ENCODE measurements around the gene GOLGA6L2.
A peak's percentile ranks its signal among the peaks of the same experiment; 100 is the strongest.
"Not testable (repeated sequence)": the region's sequence is repeated elsewhere in the genome, so short reads cannot be mapped to it uniquely, and the experiment has no call there.

The GOLGA6L2 gene, protein sequence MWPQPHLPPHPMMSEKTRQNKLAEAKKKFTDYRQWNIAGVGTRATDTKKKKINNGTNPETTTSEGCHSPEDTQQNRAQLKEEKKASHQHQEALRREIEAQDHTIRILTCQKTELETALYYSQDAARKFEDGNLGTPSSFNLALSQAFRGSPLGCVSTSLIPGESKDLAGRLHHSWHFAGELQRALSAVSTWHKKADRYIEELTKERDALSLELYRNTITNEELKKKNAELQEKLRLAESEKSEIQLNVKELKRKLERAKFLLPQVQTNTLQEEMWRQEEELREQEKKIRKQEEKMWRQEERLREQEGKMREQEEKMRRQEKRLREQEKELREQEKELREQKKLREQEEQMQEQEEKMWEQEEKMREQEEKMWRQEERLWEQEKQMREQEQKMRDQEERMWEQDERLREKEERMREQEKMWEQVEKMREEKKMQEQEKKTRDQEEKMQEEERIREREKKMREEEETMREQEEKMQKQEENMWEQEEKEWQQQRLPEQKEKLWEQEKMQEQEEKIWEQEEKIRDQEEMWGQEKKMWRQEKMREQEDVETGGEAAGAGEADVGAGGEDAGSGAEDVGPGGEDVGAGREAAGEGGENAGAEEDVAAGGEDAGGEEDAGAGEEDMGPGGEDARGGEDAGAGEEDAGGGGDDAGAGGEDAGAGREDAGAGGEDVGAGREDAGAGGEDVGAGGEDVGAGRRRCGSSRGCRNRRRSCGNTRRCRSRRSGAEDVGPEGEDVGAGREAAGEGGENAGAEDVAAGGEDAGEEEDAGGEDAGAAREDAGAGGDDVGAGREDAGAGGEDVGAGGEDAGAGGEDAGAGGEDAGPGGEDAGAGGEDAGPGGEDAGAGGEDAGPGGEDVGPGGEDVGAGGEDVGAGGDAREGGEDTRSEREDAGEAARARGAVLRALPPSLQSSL

DNA sequence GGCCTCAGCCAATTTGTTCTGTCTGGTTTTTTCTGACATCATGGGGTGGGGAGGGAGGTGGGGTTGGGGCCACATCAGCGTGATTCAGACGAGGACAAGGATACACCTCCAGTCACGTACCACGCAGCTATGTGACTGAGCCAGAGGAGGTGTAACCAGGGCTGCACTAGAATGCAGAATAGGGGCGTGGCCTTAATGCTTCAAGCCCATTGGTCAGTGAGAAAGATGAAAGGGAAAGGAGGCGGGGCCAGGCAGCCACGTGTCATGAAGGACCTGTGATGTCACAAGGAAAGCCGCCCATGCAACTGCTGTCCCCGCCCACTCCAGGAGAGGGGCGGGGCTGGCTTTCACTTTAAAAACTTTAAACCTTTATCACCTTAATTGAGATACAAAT lies at the start of gene GOLGA6L2:
Gene GOLGA6L2 (minus strand): TSS at position 137 of the 394 bp plus-strand sequence. CDS start 62 bp downstream, at position 75.
- DNase-seq: peak; percentile 9

DNA sequence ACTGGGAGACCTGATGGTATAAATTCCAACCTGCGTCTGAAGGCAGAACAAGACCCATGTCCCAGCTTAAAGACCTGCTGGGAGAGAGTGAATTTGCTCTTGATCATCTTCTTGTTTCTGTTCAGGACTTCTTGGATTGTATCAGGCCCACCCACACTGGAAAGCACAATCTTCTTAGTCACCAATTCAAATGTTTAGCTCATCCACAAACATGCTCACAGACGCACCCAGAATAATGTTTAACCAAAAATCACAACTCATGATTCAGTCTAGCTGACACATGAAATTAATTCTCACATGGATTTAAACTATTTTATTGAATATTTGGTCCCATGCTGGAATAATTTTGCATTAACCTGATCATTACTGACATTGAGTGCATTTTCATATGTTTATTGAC lies 37.8 kb upstream of the GOLGA6L2 start:
- no peak for DNase-seq

DNA sequence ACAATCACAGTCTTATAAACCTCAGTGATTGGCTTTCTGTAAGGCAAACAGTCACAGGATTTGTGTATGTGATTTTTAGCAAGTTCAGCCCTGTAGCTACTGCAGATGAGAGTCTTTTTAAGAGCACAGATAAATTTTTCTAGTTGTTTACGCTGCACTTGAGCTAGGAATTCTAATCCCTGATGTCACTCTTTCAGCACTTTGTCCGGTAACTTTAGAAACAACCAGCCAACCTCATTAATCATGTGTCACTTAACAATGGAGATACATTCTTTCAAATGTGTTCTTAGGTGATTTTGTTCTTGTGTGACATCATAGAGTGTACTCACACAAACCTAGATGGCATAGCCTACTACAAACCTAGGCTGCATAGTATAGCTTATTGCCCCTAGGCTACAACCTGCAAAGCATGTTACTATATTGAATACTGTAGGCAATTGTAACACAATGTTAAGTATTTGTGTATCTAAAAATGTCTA lies 36.8 kb upstream of the GOLGA6L2 start:
- DNase-seq: no peak

DNA sequence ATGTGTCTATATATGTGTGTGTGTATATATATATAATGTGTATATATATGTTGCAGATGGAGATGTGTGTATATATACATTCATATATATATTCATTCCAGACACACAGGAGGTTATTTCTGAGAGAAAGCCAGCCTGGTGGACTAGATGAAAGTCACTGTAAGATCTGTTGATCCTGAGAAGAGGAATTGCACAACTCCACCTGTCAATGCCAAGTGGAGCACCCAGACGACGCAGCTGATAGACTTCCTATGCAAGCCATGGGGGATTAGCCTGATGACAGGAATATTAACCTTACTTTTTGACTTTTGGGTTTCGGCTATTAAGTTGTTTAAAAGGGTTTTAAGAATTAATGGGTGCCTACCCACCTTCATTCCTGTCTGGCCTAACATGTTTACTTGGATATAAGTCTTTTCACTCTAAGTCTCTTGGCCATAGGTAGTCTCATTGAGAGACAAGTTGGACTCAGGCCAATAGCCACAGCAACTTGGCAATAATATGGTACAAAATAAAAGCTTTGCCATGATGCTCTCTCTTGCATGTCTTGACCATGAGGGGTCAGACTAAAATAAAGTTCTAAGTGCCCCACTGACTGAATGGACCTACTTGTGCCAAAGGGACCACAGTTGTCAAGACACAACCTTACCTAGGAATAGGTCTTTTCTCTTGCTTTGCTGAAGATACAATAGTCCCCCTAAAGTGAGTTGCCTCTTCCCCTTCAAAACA lies 35.9 kb upstream of the GOLGA6L2 start:
- DNase-seq: no peak

DNA sequence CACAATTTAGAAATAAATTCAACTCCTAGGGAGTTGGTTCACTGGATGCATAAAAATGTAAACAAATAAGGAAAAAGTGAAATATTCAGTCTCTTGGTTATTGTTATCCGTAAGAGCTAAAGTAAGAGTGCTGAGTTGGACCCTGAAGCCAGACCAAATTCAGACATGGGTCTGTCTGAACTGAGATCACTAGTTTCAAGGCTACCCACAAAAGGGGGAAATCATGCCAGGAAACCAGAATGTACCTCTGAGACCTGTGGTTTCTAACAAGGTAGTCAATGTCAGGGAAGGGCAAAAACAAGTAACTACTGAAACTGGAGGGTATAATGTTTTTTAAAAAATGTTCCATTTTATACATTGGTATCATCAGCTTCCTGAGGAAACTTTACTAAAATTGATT lies 35.2 kb upstream of the GOLGA6L2 start:
- DNase-seq: no peak

DNA sequence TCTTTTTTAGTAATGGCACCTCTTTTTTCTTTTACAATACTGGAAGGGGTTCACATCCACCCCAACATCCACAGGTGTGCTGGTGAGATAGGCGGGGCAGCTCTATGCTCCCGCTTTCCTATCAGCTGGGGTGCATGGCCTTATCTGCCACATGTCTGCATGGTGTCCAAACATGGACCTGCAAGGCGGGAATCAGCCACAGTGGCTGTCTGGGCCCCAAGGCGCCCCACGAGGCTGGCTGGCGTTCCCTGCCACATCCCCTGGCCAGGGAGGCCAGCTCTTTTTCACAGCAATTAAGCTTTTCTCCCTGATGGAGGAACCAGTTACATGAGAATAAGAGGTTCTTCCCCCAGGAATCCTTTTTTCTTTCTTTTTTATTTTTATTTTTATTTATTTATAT lies 30.9 kb upstream of the GOLGA6L2 start:
- DNase-seq: no peak

DNA sequence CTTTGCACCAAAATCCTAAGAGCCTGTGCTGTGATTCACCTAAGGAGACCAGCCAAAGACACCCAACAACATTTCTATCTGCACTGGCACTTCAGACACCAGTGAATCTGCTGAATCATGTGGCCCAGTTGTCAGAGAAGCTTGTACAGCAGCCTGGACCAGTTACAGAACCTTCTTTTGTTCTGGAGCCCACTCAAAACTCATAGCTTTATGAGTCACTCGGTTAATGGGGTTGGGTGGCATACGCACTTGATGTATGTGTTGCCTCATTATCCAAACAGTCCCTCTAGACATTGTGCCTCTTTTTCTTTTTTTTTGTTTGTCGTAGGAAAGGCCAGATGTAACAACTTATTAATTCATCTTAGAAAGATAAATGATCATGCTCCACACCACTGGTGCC lies 25.6 kb upstream of the GOLGA6L2 start:
- DNase-seq: no peak

DNA sequence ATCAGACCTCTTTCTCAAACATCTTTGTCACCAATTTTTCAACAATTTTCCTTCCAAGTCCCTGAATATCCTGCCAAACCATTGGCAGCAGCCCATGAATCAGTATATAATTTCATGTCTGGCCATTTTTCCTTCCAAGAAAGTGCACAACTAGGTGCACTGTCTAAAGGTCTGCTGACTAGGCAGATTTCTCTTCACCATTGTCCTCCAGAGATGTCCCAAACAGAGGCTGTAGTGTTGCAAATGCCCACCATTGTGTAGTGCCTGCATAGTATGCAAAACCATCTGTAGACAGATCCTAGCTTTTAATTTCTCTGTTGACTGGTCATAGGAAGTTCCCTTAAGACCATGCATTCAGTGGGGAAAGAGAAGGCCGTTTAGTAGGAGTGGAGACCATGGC lies 25.0 kb upstream of the GOLGA6L2 start:
- DNase-seq: no peak

DNA sequence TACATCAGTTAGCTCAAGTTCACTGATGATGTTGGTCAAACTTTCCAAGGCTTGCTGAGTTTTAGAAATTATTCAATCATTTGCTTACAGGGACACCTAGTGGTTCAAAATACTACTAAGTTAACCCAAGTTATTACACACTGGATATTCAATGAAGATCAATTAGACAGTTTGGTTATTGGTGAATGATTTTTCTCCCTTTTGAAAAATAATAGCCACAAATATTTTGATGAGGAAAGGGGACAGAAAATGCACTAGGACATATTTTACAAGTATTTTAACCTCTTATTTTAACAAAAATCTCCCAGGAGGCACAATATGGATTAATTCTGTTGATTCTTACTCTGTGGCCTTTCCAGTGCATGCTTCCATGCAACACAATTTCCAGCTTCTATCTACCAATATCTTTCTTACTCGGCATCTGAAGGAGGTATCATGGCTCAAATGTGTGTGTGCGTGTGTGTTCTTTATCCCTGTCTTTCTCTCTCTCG lies 20.1 kb upstream of the GOLGA6L2 start:
- DNase-seq: peak; percentile 57

DNA sequence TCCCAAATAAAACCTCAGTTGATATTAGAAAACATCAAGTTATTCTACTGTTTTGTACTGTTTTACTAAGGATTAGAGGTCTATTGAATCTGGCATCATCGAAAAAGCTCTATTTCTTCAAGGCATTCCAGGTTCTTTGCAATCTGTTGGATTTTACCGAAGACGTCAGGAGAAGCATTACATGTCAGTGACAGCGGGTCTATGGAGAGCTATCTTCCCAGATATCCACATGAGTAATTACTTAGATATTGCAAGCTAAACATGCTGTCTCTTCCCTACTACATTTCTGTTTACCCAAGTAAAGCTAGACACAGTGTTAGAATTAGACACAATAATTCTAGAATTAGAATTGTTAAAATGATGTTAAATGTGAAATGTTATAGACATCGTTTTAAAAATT lies 10.8 kb upstream of the GOLGA6L2 start:
- no peak for DNase-seq

DNA sequence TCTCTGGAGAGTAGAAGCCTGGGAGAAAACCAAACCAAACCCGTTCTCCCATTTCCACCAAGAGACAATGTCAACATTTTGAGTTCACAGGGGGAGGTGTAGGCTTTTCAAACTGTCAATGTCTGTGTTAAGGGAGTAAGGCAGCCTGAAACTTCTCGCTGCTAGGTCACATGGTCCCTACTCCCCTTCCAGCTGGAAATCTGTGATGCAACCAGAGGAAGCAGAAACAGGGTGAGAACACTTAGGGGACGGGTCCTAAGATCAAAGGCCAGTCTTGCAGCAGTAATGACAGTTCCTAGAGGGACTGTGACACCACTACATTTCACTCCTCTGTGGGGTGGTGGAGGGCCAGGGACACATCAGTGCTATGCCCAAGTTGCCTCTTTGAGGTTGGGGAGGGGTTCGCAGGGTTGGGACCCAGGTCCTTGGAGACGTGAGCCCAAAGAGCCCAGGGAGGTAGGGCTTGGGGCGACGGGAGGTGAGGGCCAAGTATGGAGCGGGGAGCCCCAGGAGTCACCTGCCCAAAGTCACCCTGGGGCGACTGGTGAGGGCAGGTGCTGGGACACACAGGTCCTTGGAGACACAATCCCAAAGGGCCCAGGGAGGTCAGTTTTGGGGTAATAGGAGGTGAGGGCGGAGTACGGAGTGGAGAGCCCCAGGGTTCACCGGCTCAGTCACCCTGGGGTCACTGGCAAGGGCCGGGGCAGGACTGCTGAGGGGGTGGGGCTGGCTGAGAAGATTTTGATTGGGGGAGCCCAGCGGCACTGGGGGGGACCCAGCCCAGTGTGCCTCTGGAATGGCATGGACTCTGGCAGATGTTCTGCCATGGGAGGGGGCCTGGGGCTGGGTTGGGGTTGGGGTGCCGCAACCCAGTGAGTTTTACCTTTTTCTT lies 582 bp downstream of the GOLGA6L2 start:
- no peak for DNase-seq

DNA sequence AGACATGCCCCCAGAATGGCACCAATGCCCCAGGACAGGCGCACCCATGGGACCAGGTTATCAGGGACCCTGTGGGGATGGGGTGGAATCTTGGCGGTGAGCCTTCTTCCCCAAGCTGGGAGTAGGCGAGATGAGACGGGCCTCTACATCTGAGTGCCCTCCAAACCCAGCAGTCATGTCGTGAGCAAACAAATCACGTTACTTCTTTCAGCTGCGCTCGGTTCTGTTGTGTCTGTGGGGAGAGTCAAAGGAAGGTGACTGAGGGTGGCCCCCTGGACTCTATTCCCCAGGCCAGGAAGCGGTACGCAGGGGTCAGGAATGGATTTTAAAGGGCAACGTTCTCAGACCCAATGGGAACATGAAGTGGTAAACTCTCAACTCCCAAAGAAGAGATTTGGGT lies 2.8 kb downstream of the GOLGA6L2 start:
- DNase-seq: no peak

DNA sequence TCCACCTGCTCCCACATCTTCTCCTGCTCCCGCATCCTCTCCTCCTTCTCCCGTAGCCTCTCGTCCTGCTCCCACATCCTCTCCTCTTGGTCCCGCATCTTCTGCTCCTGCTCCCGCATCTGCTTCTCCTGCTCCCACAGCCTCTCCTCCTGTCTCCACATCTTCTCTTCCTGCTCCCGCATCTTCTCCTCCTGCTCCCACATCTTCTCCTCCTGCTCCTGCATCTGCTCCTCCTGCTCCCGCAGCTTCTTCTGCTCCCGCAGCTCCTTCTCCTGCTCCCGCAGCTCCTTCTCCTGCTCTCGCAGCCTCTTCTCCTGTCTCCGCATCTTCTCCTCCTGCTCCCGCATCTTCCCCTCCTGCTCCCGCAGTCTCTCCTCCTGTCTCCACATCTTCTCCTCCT lies 5.8 kb downstream of the GOLGA6L2 start:
- no peak for DNase-seq

DNA sequence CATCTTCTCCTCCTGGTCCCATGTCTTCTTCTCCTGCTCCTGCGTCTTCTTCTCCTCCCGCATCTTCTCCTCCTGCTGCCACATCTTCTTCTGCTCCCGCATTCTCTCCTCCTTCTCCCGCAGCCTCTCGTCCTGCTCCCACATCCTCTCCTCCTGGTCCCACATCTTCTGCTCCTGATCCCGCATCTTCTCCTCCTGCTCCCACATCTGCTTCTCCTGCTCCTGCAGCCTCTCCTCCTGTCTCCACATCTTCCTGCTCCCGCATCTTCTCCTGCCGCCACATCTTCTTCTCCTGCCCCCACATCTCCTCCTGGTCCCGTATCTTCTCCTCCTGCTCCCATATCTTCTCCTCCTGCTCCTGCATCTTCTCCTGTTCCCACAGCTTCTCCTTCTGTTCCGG lies 6.4 kb downstream of the GOLGA6L2 start:
- no peak for DNase-seq

DNA sequence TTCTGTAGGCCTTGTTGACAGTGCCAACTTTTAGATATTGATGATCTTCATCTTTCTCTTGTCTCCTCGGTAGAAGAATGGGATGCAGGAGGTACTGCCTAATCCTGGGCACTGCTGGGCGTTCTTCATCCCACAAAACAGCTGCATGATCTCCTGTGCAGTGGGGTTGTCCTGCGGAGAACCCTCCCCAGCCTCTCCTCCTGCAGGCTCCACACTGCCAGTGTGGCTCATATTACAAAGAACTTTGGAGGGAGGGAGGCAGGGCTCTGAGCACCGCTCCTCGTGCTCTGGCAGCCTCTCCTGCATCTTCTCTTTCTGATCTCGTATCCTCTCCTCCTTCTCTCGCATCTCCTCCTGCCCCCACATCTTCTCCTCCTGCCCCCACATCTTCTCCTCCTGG lies 7.5 kb downstream of the GOLGA6L2 start:
- no peak for DNase-seq

DNA sequence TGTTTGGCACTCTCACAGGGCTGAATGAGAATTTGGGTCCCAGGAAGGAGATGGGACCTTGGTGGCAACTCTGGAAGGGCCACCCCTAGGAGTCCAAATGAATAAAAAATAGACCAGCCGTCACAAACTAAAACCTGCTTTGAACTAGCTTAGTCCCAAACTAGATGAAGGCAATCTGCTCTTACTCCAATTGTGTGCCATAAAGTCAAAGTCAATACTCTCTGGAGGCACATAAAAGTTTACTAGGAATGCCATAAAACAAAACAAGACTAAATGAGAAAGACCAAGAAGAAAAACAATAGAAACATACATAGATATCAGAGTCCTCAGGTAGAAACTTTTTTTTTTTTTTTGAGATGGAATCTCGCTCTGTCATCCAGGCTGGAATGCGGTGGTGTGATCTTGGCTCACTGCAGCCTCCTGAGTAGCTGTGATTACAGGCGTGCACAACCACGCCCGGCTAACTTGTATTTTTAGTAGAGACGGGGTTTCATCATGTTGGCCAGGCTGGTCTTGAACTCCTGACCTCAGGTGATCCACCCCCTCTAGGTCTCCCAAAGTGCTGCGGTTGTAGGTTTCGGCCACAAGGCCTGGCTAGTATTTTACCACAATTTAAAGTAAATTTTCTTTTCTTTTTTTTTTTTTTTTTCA lies 8.1 kb downstream of the GOLGA6L2 start:
- DNase-seq: no peak

DNA sequence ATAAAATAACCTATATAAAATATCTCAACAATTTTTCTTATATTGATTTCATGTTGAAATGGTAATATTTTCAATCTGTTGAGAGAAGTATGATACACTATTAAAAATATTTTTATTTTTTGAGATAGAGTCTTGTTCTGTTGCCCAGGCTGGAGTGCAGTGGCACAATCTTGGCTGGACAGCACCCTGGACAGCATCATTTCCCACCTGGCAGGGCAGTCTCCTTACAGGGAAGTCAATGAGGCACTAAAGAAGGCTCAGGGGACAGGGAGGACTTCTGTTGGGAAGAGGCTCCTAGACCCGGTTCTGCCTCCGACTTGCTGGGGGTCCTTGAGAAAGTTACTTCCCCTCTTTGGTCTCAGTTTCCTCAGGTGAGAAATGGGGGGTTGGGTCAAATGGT lies 9.4 kb downstream of the GOLGA6L2 start:
- DNase-seq: no peak

DNA sequence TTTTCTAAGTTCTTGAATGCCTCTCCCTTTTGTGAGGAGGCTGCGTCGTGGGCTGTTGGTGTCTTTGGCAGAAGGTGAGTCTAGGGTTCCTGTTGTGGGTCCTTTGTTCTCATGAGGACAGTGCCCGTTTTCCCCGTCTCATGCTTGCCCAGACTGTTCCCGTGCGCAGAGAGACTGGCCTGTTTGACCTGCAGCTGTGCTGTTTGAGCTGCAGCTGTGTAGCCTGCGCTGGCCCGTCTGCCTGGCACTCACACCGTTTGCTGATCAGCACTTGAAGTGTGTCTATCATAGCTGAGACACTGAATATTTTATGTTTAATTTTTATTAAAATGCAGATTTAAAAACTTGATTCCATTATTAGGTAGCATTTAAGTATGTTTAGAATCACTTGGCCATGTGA lies 9.9 kb downstream of the GOLGA6L2 start:
- DNase-seq: no peak

DNA sequence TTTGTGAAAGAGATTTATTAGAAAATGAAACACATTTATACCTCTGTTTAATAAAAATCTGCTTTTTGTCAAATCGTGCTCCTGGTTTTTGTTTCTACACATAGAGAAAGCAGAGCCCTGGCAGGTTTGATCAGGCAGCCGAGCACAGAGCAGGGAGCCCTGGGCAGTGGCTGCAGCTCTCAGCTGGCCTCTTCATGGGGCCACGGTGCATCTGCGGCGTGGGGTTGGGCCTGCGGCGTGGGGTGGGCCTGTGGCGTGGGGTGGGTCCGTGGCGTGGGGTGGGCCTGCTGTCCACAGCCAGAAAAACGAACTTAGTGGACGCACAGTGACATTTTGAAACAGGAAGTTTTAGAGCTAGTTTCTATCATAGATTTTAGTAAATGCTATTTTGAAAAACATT lies 10.6 kb downstream of the GOLGA6L2 start:
- no peak for DNase-seq

DNA sequence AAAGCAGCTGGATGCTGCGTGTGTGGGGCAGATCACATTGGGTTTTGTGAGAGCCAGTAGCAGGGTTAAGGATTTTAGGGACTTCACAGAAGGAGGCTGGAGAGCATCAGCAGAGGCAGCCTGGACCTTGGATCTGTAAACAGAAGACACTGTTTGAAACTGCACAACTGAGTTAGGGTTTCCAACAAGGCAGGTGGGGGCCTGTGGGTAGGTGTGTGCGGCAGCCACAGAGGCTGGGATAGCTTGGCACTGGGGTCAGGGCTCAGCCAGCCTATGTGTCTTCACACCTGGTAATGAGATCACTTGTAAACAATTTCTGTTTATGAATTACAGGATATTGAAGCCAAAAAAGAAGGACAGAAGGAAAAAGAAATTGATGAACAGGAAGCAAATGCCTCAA lies 12.3 kb downstream of the GOLGA6L2 start:
- DNase-seq: not testable (repeated sequence)

DNA sequence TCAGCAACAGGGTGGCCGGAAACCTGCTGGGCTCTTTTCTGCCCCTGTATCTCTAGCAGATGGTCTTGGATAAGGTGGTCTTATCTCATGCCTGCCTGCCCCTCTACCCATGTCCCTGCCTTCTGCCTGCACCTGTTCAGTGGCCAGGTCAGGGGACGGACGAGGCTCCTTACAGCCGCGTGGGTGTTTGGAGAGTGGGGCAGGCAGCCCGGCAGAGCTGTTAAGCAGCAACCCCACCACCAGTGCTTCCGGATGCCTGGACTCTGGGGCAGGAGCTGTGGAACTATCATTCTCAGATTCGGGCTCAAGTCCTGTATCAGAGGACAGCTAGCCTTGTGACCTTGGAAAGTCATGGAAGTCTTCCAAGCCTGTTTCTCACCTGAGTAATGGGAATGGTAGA lies 21.7 kb downstream of the GOLGA6L2 start:
- DNase-seq: not testable (repeated sequence)

Data from hematopoietic multipotent progenitor cell treated with erythropoietin and hydrocortisone succinate and interleukin-3 and kit ligand, for 6 days (in vitro differentiated cells).